Prostate gland (tissue), 2 donors: ENCODE results near the gene KIAA0513. TPM values are rescaled to one million over a fixed set of nuclear protein-coding genes. Genes with fewer than 3 reads are reported as not detected.

Experiments
- DNase-seq: peaks from one replicate; pipeline ENCODE4 v3.0.0-alpha.2; 2019; ENCODE audit warnings: low spot score
- H3K27ac ChIP-seq, 2 donors: fragments of 200-600 bp; sonication (generic); 2 replicates each; pipeline ENCODE4 v1.5.1; 2017 to 2019
- H3K27me3 ChIP-seq: fragments of 200-600 bp; sonication (generic); replicated peaks from 2 replicates; pipeline ENCODE4 v1.5.1; 2019; ENCODE audit not compliant: insufficient read depth
- H3K36me3 ChIP-seq, 2 donors: fragments of 200-600 bp; sonication (generic); 1 replicate in 1 of 2; 2 replicates in 1 of 2; pipeline versions ENCODE4 v1.5.1 to v1.8.1; 2017 to 2019
- H3K4me1 ChIP-seq: fragments of 200-600 bp; sonication (generic); replicated peaks from 2 replicates; pipeline ENCODE4 v1.5.1; 2019
- H3K4me3 ChIP-seq, 2 donors: fragments of 200-600 bp; sonication (generic); 2 replicates each; pipeline ENCODE4 v1.5.1; 2017 to 2019
- H3K9me3 ChIP-seq: fragments of 200-600 bp; sonication (generic); 2 replicates; pipeline ENCODE4 v1.5.1; 2017
- POLR2A ChIP-seq: fragments of 450-650 bp; IDR thresholded peaks from one replicate; pipeline ENCODE4 v1.6.1; 2016; ENCODE audit warnings: antibody characterized with exemption, mild to moderate bottlenecking
- POLR2AphosphoS5 ChIP-seq: sonication (generic); formaldehyde crosslinking; IDR thresholded peaks from one replicate; pipeline ENCODE4 v1.6.1; 2017; ENCODE audit warnings: antibody characterized with exemption
- WGBS: methylation state at CpG from one replicate; pipeline ENCODE4 v1.1.5; 2018; 5-methylcytosine and 5-hydroxymethylcytosine counted together
- intact Hi-C: fragments of 100-400 bp; cut with DNase I; formaldehyde crosslinking; loops from one replicate; pipeline ENCODE4 v1.14.2; 2022
- total RNA-seq, 2 donors: library from RNA; depleted of rRNA; stranded (reverse); fragments of >200 nt; gene quantifications; one replicate each; pipeline ENCODE4 v1.1.0, GENCODE V29; 2016
- TF ChIP-seq, protein P1 (sequence below), 4 experiments: fragments of 200-600 bp in 2 of 4; fragments of 450-650 bp in 2 of 4; sonication (generic) in 2 of 4; IDR thresholded peaks; 1 replicate in 3 of 4; 2 replicates in 1 of 4; pipeline ENCODE4 v1.5.1; 2016 to 2019; ENCODE audit warnings: antibody characterized with exemption in 4 of 4, mild to moderate bottlenecking in 2 of 4, moderate library complexity in 2 of 4

Gene KIAA0513
- total RNA-seq, 2 donors from 2014 or later = 14.4 to 29.4 TPM

GRCh38 chr16:85054948-85055492 is 27.4 kb downstream of the KIAA0513 start:
- TF ChIP-seq POLR2A = no peak
- TF ChIP-seq POLR2AphosphoS5 = no peak
- TF ChIP-seq, protein P1, sequence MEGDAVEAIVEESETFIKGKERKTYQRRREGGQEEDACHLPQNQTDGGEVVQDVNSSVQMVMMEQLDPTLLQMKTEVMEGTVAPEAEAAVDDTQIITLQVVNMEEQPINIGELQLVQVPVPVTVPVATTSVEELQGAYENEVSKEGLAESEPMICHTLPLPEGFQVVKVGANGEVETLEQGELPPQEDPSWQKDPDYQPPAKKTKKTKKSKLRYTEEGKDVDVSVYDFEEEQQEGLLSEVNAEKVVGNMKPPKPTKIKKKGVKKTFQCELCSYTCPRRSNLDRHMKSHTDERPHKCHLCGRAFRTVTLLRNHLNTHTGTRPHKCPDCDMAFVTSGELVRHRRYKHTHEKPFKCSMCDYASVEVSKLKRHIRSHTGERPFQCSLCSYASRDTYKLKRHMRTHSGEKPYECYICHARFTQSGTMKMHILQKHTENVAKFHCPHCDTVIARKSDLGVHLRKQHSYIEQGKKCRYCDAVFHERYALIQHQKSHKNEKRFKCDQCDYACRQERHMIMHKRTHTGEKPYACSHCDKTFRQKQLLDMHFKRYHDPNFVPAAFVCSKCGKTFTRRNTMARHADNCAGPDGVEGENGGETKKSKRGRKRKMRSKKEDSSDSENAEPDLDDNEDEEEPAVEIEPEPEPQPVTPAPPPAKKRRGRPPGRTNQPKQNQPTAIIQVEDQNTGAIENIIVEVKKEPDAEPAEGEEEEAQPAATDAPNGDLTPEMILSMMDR (IDR thresholded peaks at IDR 0.05) = no peak
- WGBS = 53% methylated on average over 6 of the region's 6 CpGs
- intact Hi-C loops = no loop called here

GRCh38 chr16:85055493-85056210 is 28.1 kb downstream of the KIAA0513 start:
- Histone ChIP-seq H3K27me3 (no peaks in the 10 kb centered on the region), H3K27ac (peak overlapping the region; percentile 74 to 76), H3K36me3 (no peaks in the 10 kb centered on the region), H3K4me1 (no peaks in the 10 kb centered on the region), H3K9me3 (no peaks in the 10 kb centered on the region), H3K4me3 (peak overlapping the region in 1 of 2 donors; percentile 7)
- DNase-seq = peak; percentile 47
- WGBS = 24% methylated on average over 14 of the region's 14 CpGs
- intact Hi-C loops = no loop called here
- no peak for TF ChIP-seq POLR2A
- TF ChIP-seq, protein P1 (IDR thresholded peaks at IDR 0.05) = no peak
- TF ChIP-seq POLR2AphosphoS5 = peak; percentile 81

More at GRCh38 chr16:85054948-85055492, 27.4 kb downstream of the KIAA0513 start:
- Histone ChIP-seq H3K9me3 (no peaks in the 10 kb centered on the region), H3K36me3 (no peaks in the 10 kb centered on the region), H3K27me3 (no peaks in the 10 kb centered on the region), H3K27ac (peak overlapping the region; percentile 74 to 76), H3K4me3 (peak overlapping the region in 1 of 2 donors; percentile 7), H3K4me1 (no peaks in the 10 kb centered on the region)
- DNase-seq = no peak

DNA sequence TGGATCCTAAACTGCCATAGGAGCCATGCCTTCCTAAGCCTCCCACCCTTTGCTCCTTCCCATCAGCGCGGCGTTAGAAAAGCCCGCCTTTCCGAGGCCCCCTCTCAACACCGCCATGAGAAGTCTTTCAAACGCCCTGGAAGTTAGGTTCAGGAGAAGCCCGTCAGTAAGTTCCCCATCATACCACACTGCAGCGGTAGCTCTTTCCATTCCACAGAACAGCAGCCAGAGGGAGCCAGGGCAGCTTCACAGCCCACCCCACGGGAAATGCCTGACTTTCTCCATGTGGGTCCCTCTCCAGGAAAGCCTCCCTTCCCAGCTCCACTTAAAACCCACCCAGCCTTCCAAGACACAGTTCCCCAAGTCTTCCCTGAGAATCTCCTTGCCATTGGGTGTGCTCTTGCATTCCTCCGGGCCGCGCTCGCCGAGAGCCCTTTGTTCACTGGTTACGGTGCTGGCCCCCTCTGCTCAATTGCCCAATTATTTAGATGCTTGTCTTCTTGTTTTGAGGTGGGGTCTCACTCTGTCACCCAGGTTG is 28.7 kb downstream of the KIAA0513 start:
- WGBS = 83% methylated on average over 16 of the region's 16 CpGs
- H3K36me3 ChIP-seq = no peaks in the 10 kb centered on the region
- H3K9me3 ChIP-seq = no peaks in the 10 kb centered on the region
- H3K27ac ChIP-seq = peak overlapping the region; percentile 74 to 76
- no peaks in the 10 kb centered on the region for H3K4me1 ChIP-seq
- TF ChIP-seq POLR2A = no peak
- no peak for TF ChIP-seq POLR2AphosphoS5
- TF ChIP-seq, protein P1 (IDR thresholded peaks at IDR 0.05) = peak in 2 of 4 experiments; percentile 21 to 37
- no peak for DNase-seq
- intact Hi-C loops = no loop called here
- H3K27me3 ChIP-seq = no peaks in the 10 kb centered on the region
- H3K4me3 ChIP-seq = no peak overlapping the region

GRCh38 chr16:85057212-85057889 is 29.8 kb downstream of the KIAA0513 start:
- WGBS = 83% methylated on average over 9 of the region's 9 CpGs
- H3K4me1 ChIP-seq = no peaks in the 10 kb centered on the region
- no peaks in the 10 kb centered on the region for H3K9me3 ChIP-seq
- no peak overlapping the region for H3K27ac ChIP-seq
- TF ChIP-seq, protein P1 (IDR thresholded peaks at IDR 0.05) = peak in 1 of 4 experiments; percentile 13
- no peak for TF ChIP-seq POLR2A
- DNase-seq = no peak
- H3K27me3 ChIP-seq = no peaks in the 10 kb centered on the region
- no peak overlapping the region for H3K4me3 ChIP-seq
- intact Hi-C loops = no loop called here
- no peaks in the 10 kb centered on the region for H3K36me3 ChIP-seq
